HG02610 (cell line): ENCODE data around the gene SLC8A1.

ENCODE experiments used
- ATAC-seq: cut with Tn5 transposase; IDR thresholded peaks from one replicate; pipeline ENCODE4 v1.9.1; 2021; ENCODE audit warnings: mild to moderate bottlenecking, moderate library complexity; ENCODE audit not compliant: unreplicated experiment

Gene SLC8A1

GRCh38 chr2:40317046-40317445, 134.8 kb downstream of the SLC8A1 start:
- no peak for ATAC-seq

GRCh38 chr2:40316620-40317019, 135.3 kb downstream of the SLC8A1 start:
- ATAC-seq = no peak

GRCh38 chr2:40315683-40316082, 136.2 kb downstream of the SLC8A1 start:
- ATAC-seq = no peak

- ATAC-seq = no peak
Measured at GRCh38 chr2:40311026-40311425, 140.9 kb downstream of the SLC8A1 start.

GRCh38 chr2:40310303-40310702, 141.6 kb downstream of the SLC8A1 start:
- no peak for ATAC-seq

- ATAC-seq = no peak
Measured at GRCh38 chr2:40304340-40304739, 147.6 kb downstream of the SLC8A1 start.

GRCh38 chr2:40303746-40304145, 148.1 kb downstream of the SLC8A1 start:
- ATAC-seq = no peak

GRCh38 chr2:40302751-40303325, 149.1 kb downstream of the SLC8A1 start:
- no peak for ATAC-seq

- ATAC-seq = no peak
Measured at GRCh38 chr2:40300391-40300790, 151.5 kb downstream of the SLC8A1 start.

GRCh38 chr2:40299781-40300180, 152.1 kb downstream of the SLC8A1 start:
- ATAC-seq = no peak

- ATAC-seq = no peak
Measured at GRCh38 chr2:40299173-40299572, 152.7 kb downstream of the SLC8A1 start.

GRCh38 chr2:40298026-40298425, 153.9 kb downstream of the SLC8A1 start:
- ATAC-seq = no peak

GRCh38 chr2:40292291-40292690, 159.6 kb downstream of the SLC8A1 start:
- ATAC-seq = no peak

GRCh38 chr2:40289771-40290404, 162.0 kb downstream of the SLC8A1 start:
- ATAC-seq = no peak

GRCh38 chr2:40287773-40288172, 164.1 kb downstream of the SLC8A1 start:
- no peak for ATAC-seq

- no peak for ATAC-seq
Measured at GRCh38 chr2:40287195-40287594, 164.7 kb downstream of the SLC8A1 start.

- ATAC-seq = no peak
Measured at GRCh38 chr2:40286721-40287120, 165.2 kb downstream of the SLC8A1 start.

GRCh38 chr2:40285391-40285790, 166.5 kb downstream of the SLC8A1 start:
- ATAC-seq = no peak

GRCh38 chr2:40284797-40285196, 167.1 kb downstream of the SLC8A1 start:
- ATAC-seq = no peak

- ATAC-seq = no peak
Measured at GRCh38 chr2:40283111-40283909, 168.6 kb downstream of the SLC8A1 start.

GRCh38 chr2:40282428-40282827, 169.5 kb downstream of the SLC8A1 start:
- no peak for ATAC-seq
